OCI-LY3 (cell line): ENCODE results near the gene SMARCA4.
"Not testable (repeated sequence)": the region's sequence is repeated elsewhere in the genome, so short reads cannot be mapped to it uniquely, and the experiment has no call there.

ENCODE experiments used
- H2AFZ ChIP-seq: fragments of 200-600, 300-600 bp; shearing (Covaris generic); 2 replicates; pipeline ENCODE4 v1.6.0; 2014; ENCODE audit warnings: antibody characterized with exemption, low read depth, low read length
- H3K27ac ChIP-seq: fragments of 200-600, 300-600 bp; sonication (generic); 2 replicates; pipeline ENCODE4 v1.5.1; 2014; ENCODE audit warnings: mild to moderate bottlenecking, low read length, moderate library complexity, mixed read lengths
- H3K27me3 ChIP-seq: fragments of 200-600, 300-600 bp; sonication (generic); 2 replicates; pipeline ENCODE4 v1.6.1; 2014; ENCODE audit warnings: low read depth, low read length, mixed read lengths
- H3K36me3 ChIP-seq: fragments of 200-600, 300-600 bp; sonication (generic); replicated peaks from 2 replicates; pipeline ENCODE3; 2014; ENCODE audit warnings: low read depth, low read length, mixed read lengths
- H3K4me1 ChIP-seq: fragments of 300-600, 200-600 bp; sonication (generic); 2 replicates; pipeline ENCODE4 v1.6.1; 2014; ENCODE audit warnings: low read length, mixed read lengths
- H3K4me2 ChIP-seq: fragments of 200-600, 300-600 bp; sonication (generic); 2 replicates; pipeline ENCODE4 v1.6.1; 2014; ENCODE audit warnings: low read length, mixed read lengths
- H3K4me3 ChIP-seq: fragments of 300-600, 200-600 bp; sonication (generic); 2 replicates; pipeline ENCODE4 v1.5.1; 2014; ENCODE audit warnings: antibody characterized with exemption, mild to moderate bottlenecking, low read length, moderate library complexity
- H3K79me2 ChIP-seq: fragments of 300-600, 200-600 bp; shearing (Covaris generic); 2 replicates; pipeline ENCODE4 v1.6.1; 2014; ENCODE audit warnings: mild to moderate bottlenecking, low read length, mixed read lengths
- H3K9ac ChIP-seq: fragments of 300-600, 200-600 bp; shearing (Covaris generic); 2 replicates; pipeline ENCODE4 v1.6.0; 2014; ENCODE audit warnings: mild to moderate bottlenecking, low read length, moderate library complexity
- H3K9me3 ChIP-seq: fragments of 200-600, 300-600 bp; shearing (Covaris generic); 2 replicates; pipeline ENCODE4 v1.6.1; 2014; ENCODE audit warnings: low read length, mixed read lengths; ENCODE audit not compliant: insufficient read depth
- H4K20me1 ChIP-seq: fragments of 200-600, 300-600 bp; sonication (generic); 2 replicates; pipeline ENCODE4 v1.6.1; 2016; ENCODE audit warnings: low read length, mixed read lengths; ENCODE audit not compliant: insufficient read depth
- EZH2phosphoT487 ChIP-seq: fragments of 200-600 bp; shearing (Covaris generic); IDR thresholded peaks from 2 replicates; pipeline ENCODE4 v1.6.1; 2018; ENCODE audit warnings: antibody characterized with exemption, mixed run types, low read depth
- TF ChIP-seq, protein P1 (sequence below): fragments of 200-600, 300-600 bp; sonication (generic); IDR thresholded peaks from 2 replicates; pipeline ENCODE4 v1.5.1; 2014; ENCODE audit warnings: antibody characterized with exemption, low read length, low read depth

SMARCA4 gene

DNA sequence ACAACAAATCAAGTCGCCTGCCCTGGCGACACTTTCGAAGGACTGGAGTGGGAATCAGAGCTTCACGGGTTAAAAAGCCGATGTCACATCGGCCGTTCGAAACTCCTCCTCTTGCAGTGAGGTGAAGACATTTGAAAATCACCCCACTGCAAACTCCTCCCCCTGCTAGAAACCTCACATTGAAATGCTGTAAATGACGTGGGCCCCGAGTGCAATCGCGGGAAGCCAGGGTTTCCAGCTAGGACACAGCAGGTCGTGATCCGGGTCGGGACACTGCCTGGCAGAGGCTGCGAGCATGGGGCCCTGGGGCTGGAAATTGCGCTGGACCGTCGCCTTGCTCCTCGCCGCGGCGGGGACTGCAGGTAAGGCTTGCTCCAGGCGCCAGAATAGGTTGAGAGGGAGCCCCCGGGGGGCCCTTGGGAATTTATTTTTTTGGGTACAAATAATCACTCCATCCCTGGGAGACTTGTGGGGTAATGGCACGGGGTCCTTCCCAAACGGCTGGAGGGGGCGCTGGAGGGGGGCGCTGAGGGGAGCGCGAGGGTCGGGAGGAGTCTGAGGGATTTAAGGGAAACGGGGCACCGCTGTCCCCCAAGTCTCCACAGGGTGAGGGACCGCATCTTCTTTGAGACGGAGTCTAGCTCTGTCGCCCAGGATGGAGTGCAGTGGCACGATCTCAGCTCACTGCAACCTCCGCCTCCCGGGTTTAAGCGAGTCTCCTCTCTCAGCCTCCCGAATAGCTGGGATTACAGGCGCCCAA is 128.6 kb downstream of the SMARCA4 start, which contains the start of gene LDLR:
LDLR (plus strand) TSS at position 210 of the 760 bp plus-strand sequence; CDS start at position 296, 86 bp downstream.
- no peak within 1 kb of the TSS for H3K4me3 ChIP-seq
- H3K27ac ChIP-seq = no peak within 1 kb of the TSS
- H3K9me3 ChIP-seq = peaks cover 2% of the 10 kb centered on the region; the same call in 1 of the 2 replicates
- no peak within 1 kb of the TSS for H2AFZ ChIP-seq
- H4K20me1 ChIP-seq = peaks cover 19% of the 10 kb centered on the region
- no peaks in the 10 kb centered on the region for H3K79me2 ChIP-seq
- no peak within 1 kb of the TSS for H3K9ac ChIP-seq
- peaks cover 58% of the 10 kb centered on the region for H3K27me3 ChIP-seq
- no peak within 1 kb of the TSS for H3K4me2 ChIP-seq
- peaks cover 19% of the 10 kb centered on the region for H3K4me1 ChIP-seq
- H3K36me3 ChIP-seq = no peaks in the 10 kb centered on the region
- TF ChIP-seq, protein P1, sequence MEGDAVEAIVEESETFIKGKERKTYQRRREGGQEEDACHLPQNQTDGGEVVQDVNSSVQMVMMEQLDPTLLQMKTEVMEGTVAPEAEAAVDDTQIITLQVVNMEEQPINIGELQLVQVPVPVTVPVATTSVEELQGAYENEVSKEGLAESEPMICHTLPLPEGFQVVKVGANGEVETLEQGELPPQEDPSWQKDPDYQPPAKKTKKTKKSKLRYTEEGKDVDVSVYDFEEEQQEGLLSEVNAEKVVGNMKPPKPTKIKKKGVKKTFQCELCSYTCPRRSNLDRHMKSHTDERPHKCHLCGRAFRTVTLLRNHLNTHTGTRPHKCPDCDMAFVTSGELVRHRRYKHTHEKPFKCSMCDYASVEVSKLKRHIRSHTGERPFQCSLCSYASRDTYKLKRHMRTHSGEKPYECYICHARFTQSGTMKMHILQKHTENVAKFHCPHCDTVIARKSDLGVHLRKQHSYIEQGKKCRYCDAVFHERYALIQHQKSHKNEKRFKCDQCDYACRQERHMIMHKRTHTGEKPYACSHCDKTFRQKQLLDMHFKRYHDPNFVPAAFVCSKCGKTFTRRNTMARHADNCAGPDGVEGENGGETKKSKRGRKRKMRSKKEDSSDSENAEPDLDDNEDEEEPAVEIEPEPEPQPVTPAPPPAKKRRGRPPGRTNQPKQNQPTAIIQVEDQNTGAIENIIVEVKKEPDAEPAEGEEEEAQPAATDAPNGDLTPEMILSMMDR = no peak
- TF ChIP-seq EZH2phosphoT487 = no peak

DNA sequence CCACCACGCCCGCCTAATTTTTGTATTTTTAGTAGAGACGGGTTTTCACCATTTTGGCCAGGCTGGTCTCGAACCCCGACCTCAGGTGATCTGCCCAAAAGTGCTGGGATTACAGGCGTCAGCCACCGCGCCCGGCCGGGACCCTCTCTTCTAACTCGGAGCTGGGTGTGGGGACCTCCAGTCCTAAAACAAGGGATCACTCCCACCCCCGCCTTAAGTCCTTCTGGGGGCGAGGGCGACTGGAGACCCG is 129.1 kb downstream of the SMARCA4 start:
- H3K4me2 ChIP-seq, H3K79me2 ChIP-seq, H2AFZ ChIP-seq: not testable (repeated sequence)

DNA sequence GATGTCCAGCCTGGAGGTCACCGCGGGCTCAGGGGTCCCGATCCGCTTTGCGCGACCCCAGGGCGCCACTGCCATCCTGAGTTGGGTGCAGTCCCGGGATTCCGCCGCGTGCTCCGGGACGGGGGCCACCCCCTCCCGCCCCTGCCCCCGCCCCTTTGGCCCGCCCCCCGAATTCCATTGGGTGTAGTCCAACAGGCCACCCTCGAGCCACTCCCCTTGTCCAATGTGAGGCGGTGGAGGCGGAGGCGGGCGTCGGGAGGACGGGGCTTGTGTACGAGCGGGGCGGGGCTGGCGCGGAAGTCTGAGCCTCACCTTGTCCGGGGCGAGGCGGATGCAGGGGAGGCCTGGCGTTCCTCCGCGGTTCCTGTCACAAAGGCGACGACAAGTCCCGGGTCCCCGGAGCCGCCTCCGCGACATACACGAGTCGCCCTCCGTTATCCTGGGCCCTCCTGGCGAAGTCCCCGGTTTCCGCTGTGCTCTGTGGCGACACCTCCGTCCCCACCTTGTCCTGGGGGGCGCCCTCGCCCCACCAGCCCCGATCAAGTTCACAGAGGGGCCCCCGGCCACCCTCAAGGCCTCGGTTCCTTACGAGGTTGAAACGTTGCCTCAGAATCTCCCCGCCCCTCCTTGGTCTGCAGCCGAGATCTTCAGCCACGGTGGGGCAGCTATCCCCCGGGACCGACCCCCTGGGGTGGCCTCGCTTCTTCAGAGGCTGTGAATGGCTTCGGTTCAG is 129.6 kb downstream of the SMARCA4 start:
- Histone ChIP-seq H3K79me2 (no peaks in the 10 kb centered on the region), H3K36me3 (no peaks in the 10 kb centered on the region), H3K4me2 (no peak overlapping the region), H3K27me3 (peaks cover 57% of the 10 kb centered on the region), H4K20me1 (peaks cover 24% of the 10 kb centered on the region), H2AFZ (no peak overlapping the region), H3K9ac (no peak overlapping the region), H3K9me3 (peaks cover 2% of the 10 kb centered on the region; the same call in 1 of the 2 replicates), H3K4me3 (no peak overlapping the region), H3K27ac (no peak overlapping the region), H3K4me1 (peaks cover 29% of the 10 kb centered on the region)
- TF ChIP-seq, protein P1 = no peak

More for the DNA sequence above, 129.1 kb downstream of the SMARCA4 start:
- H4K20me1 ChIP-seq = peaks cover 24% of the 10 kb centered on the region
- peaks cover 24% of the 10 kb centered on the region for H3K4me1 ChIP-seq
- not testable (repeated sequence) for H3K4me3 ChIP-seq, H3K9ac ChIP-seq, H3K36me3 ChIP-seq, H3K9me3 ChIP-seq, H3K27ac ChIP-seq
- H3K27me3 ChIP-seq = peaks cover 62% of the 10 kb centered on the region

DNA sequence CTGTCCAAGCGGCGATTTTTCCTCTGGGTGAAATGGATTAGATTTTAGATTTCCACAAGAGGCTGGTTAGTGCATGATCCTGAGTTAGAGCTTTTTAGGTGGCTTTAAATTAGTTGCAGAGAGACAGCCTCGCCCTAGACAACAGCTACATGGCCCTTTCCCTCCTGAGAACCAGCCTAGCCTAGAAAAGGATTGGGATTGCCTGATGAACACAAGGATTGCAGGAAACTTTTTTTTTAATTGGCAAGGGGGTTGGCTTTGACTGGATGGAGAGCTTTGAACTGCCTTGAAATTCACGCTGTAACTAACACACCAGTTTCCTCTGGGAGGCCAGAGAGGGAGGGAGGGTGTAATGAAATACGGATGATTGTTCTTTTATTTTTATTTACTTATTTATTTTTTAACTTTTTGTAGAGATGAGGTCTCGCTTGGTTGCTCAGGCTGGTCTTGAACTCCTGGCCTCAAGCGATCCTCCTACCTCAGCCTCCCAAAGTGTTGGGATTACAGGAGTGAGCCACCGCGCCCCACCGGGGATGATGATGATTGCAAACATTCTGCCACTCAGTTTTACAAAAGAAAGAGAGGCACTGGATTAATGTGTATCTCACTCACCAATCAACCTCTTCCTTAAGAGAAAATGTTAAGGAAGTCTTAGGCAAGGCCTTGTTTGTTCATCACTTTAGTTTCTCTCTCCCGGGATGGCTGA is 130.3 kb downstream of the SMARCA4 start:
- peaks cover 29% of the 10 kb centered on the region for H4K20me1 ChIP-seq

More for the DNA sequence above, 130.3 kb downstream of the SMARCA4 start:
- peaks cover 36% of the 10 kb centered on the region for H3K4me1 ChIP-seq
- TF ChIP-seq EZH2phosphoT487 = no peak
- TF ChIP-seq, protein P1 = no peak
- H3K4me3 ChIP-seq = no peak overlapping the region
- H3K36me3 ChIP-seq = no peaks in the 10 kb centered on the region
- peaks cover 55% of the 10 kb centered on the region for H3K27me3 ChIP-seq
- no peak overlapping the region for H3K9ac ChIP-seq
- no peak overlapping the region for H3K4me2 ChIP-seq
- peaks cover 2% of the 10 kb centered on the region; the same call in 1 of the 2 replicates for H3K9me3 ChIP-seq
- no peak overlapping the region for H2AFZ ChIP-seq
- H3K79me2 ChIP-seq = no peaks in the 10 kb centered on the region
- H3K27ac ChIP-seq = no peak overlapping the region
